Measurements from ENCODE around the gene ISM1. TPM values are rescaled to one million over a fixed set of nuclear protein-coding genes. Genes with fewer than 3 reads are reported as not detected.

Gene ISM1
- total and polyA plus RNA-seq, 2 of the 13 experiments (the other 11 are each of a cell fraction or from before 2014, with no cell fraction given), result 0.40 to 1.4 TPM

GRCh38 chr20:13331536-13331935 is 110.5 kb downstream of the ISM1 start (continued):
- TF ChIP-seq LCORL (IDR thresholded peaks at IDR 0.05) (0 out of 2 replicates have a peak, but pooled peaks have one; percentile 25), LCORL (CRISPR knock-in tag; IDR thresholded peaks at IDR 0.05) (no peak), KDM5A (IDR thresholded peaks at IDR 0.05; ENCODE audit: borderline replicate concordance, low read length) (no peak), HOMEZ (CRISPR knock-in tag; IDR thresholded peaks at IDR 0.05; ENCODE audit: low read depth) (peak; percentile 27; the same call in 1 of the 2 replicates), RNF2 (conservative IDR thresholded peaks at IDR 0.05; ENCODE audit: low read depth) (no peak), MAFF (IDR thresholded peaks at IDR 0.05; ENCODE audit: low read depth, low read length) (peak; percentile 73), ZNF225 (CRISPR knock-in tag; IDR thresholded peaks at IDR 0.05) (no peak), MAFK (conservative IDR thresholded peaks at IDR 0.05 in 1 of 2, IDR thresholded peaks at IDR 0.05 in 1 of 2; ENCODE audit: low read length in 2 of 2) (peak; percentile 52 to 61), TEAD3 (CRISPR knock-in tag; optimal IDR thresholded peaks at IDR 0.05; ENCODE audit: borderline replicate concordance) (peak; percentile 19), ARID3A (IDR thresholded peaks at IDR 0.05; ENCODE audit: low read depth, low read length) (0 out of 2 replicates have a peak, but pooled peaks have one; percentile 16)
- TF ChIP-seq, protein P1, sequence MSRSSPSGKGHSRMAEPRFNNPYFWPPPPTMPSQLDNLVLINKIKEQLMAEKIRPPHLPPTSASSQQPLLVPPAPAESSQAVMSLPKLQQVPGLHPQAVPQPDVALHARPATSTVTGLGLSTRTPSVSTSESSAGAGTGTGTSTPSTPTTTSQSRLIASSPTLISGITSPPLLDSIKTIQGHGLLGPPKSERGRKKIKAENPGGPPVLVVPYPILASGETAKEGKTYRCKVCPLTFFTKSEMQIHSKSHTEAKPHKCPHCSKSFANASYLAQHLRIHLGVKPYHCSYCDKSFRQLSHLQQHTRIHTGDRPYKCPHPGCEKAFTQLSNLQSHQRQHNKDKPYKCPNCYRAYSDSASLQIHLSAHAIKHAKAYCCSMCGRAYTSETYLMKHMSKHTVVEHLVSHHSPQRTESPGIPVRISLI (CRISPR knock-in tag; IDR thresholded peaks at IDR 0.05; ENCODE audit: borderline replicate concordance), result peak; percentile 59

Data from HepG2 (cell line).